NCI-H2107 treated with DMSO at 0.1 percent for 48 hours (cell line): ENCODE measurements around the gene SEC14L5.
"Not testable (repeated sequence)": the region's sequence is repeated elsewhere in the genome, so short reads cannot be mapped to it uniquely, and the experiment has no call there.

Source experiments
- DNase-seq: peaks from one replicate; lab custom pipeline; 2025; ENCODE audit not compliant: unreplicated experiment; lab: John Stamatoyannopoulos, UW

The SEC14L5 gene

DNA sequence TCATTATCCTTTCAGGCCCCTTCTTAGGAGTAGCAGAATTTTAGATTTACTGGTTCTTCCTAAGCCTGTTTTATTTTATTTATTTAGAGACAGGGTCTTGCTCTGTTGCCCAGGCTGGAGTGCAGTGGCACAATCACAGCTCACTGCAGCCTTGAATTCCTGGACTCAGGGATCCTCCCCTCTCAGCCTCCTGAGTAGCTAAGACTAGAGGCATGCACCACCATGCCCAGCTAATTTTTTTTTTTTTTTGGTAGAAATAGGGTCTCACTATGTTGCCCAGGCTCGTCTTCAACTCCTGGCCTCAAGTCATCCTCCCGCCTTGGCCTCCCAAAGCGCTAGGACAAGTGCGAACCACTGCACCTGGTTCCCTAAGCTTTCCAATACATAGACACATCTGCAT lies 28.5 kb upstream of the SEC14L5 start:
- not testable (repeated sequence) for DNase-seq

DNA sequence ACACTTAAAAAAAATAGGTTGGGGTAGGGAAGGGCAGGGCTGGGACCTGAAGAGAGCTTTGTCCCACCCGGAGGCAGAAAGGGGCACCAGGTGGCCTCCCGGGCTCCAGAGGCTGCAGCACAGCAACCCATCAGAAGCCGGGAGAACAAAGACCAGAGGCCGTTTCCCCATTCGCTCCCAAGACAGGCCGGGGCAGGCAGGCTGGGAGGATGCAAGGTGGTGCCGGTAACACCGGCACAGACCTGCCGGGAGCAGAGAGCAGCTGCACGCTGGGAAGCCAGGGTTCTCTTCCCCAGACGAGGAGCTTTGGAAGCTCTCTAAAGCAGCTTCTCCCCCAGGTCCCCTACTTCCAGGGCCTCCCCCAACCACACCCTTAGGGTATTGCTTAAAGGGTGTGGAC lies 26.7 kb upstream of the SEC14L5 start:
- no peak for DNase-seq

DNA sequence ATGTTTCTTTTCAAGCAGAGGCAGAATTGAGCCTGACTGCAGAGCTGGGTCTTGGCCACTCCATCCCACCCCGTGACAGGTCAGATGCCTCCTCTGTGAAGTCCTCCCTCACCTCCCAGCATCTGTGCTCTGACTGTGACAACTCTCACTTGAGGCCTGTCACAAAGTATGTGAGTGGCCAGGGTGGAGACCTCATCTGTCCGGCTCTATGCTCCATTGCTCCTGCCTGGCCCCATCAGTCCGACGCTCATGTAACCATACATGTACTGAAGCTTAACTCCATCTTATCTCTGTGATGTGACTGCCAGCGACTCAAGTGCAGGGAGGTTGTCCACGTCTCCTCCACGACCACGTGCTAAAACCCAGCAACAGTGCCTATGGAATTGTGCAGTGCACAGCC lies 24.7 kb upstream of the SEC14L5 start:
- DNase-seq, result no peak

- DNase-seq, result no peak
These were observed 24.2 kb upstream of the SEC14L5 start for GRCh38 chr16:4933871-4934395.

- DNase-seq, result no peak
These were observed 23.5 kb upstream of the SEC14L5 start for GRCh38 chr16:4934591-4934990.

DNA sequence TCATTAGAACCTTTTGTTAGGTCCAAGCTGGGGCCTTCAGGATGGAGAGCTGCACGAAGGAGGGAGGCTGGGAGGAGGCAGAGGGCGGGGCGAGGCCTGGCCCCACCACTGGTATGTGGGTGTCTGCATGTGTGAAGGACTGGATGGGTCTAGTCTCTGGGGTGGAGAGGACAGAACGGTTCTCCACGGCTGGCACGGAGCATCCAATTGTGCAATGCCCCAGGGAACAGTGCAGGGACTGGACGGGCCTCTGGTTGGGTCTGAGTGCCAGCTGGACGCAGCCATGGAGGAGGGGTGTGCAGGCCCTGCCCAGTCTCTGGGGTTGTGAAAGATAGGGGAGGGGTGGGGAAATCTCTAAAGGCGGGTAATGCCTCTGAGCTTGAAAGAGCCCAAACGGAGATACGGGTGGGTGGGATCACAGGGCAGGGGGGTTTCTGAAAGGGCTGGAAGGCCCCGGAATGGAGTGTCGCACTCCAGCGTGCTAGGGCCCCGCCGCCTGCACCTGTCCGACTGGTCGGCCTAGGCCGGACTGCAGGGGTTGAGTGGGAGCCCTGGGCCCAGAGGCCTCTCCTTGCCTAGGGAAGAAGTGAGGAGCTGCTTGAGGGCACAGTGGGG lies 22.8 kb upstream of the SEC14L5 start:
- DNase-seq, result no peak

DNA sequence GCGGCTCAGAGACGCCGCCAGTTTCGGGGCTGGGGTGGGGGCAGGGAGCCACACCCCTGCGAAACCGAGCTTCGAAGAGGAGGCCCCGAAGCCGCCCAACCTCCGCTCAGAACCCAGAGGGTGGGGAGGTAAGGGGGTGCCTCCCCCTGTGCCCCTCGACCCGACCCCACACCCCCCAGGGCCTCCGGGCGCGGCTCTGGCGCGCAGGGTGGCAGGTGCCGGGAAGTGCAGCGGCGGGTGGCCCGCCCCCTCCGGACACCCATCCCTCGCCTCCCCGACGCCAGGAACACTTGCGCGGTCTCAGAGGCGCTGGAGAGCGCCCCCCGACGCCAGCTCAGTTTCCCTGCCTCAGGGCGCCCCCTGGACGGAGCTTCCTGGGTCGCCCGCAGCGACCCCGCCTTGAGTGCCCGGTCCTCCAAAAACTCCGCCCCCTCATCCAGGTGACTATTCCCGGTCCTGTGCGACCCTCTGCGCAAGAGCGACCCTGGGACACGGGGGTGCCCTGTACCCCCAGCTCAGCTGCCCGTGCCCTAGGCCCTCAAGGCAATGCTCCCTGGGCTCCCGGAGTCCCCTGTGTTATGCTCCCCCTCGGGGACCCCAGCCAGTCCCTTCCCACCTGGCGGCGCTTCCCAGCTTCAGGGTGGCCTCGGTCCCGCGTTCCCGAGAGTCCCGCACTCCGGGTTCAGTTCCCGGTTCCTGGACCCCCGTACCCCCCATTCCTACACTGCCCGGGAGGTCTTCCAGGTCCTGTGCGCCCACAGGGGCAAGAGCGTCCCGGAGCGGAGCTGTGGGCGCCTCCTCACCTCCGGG lies 21.7 kb upstream of the SEC14L5 start:
- DNase-seq, result no peak

DNA sequence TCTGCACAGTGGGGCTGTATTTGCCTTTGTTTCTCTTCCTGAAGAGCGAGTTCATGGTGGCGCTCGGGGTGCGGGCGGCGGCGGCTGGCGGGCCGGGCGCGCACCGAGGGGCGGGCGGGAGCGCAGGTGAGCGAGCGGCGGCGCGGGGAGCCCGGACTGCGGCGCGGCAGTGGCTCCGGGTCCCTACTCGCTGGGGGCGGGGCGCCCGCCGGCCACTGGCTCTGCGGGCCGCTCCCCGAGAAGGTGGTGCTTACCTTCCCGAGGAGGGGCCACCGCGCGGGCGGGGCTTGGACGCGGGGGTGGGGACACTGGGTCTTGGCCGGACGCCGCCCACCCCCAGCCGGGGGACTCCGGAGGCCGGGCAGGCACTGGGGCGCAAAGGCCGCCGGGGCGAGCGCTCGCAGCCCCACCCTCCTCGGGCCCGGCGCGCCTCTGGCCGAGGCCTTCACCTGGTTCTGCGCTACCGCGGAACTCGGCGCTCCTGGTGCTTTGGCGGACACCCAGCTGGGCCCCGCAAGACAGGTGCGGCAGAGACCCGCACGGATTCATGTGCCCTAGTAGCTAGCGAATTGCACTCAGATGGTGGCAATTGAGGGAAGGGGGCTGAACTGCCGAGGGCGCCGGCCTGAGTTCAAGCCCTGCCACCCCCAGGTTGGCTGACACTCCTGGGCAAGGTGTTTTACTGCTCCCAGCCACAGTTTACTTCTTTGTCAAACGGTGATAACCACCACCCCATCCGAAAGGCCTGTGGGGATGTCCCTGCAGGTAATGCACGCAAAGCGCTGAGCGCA lies 20.9 kb upstream of the SEC14L5 start, which contains the start of gene PPL:
Gene PPL (minus strand): TSS at position 158 of the 791 bp plus-strand sequence. CDS start 103 bp downstream, at position 55.
- DNase-seq, result no peak

GRCh38 chr16:4937782-4938682 lies 20.1 kb upstream of the SEC14L5 start:
- DNase-seq, result no peak

DNA sequence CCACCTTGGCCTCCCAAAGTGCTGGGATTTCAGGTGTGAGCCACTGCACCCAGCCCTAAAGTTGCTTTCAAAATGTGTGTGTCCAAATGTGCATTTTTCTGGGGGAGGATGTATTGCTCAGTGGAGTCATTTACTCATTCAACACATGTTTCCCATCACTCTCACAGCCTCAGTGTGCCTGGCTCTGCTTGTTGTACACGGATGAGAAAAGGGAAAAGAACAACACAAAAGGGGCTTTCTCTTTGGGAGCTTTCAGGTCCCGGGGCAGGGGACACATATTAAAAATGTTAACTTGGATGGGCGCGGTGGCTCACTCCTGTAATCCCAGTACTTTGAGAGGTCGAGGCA lies 19.5 kb upstream of the SEC14L5 start:
- DNase-seq, result no peak

GRCh38 chr16:4940719-4941118 lies 17.4 kb upstream of the SEC14L5 start:
- peak; percentile 14 for DNase-seq

DNA sequence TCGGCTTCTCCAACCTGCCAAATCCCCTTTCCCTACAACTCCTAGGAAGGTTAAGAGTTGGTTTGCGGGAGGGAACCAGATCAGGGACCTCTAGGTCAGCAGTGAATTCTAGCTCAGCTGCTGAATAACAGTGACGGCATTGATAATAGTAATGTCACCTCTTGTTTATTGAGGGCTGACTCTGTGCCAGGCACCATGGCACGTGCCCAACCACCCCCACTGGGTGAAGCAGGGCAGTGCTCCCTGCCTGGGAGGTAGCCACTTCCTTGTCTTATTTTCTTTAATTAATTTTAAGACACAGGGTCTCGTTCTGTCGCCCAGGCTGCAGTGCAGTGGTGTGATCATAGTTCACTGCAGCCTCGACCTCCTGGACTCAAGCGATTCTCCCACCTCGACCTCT lies 15.6 kb upstream of the SEC14L5 start:
- no peak for DNase-seq

DNA sequence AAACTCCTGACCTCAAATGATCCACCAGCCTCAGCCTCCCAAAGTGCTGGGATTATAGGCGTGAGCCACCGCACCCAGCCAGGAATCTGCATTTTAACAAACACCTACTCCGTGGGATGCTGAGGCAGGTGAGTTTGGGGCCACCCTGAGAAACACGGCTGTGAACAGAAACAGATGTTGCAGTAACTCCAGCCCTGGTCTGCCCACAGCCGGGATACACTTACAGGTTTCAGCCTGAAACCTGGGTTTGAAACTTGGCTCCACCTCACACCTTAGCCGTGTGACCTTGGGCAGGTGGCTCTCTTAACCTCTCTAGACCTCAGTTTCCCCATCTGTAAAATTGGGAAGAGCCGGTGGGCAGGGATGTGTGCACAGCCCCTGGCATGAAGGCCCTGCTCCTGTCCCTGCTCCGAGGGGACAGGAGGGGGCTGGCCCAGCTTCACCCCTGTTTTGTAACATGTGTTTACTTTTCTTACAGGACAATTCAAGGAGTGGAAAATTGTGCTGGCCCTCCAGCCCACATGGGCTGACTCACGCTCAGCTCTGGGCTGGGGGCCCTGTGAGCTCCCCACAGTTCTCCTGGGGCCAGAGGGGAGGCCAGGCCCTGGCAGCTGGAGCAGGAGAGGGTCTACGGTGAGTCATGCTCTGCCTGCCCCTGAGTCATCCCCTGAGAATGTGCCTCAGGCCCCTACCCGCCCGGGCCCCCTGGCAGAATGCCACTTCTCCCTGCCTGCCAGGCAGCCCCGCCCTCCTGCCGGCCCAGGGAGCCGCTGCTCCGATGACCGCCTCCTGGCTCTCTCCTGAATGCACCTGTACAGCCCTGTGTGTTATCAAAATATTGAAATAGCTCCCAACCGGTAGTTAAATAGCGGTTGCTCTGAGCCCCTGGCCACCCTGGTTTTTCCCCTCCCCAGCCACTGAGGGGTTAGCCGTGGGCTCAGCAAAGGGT lies 13.5 kb upstream of the SEC14L5 start:
- DNase-seq, result peak; percentile 69

DNA sequence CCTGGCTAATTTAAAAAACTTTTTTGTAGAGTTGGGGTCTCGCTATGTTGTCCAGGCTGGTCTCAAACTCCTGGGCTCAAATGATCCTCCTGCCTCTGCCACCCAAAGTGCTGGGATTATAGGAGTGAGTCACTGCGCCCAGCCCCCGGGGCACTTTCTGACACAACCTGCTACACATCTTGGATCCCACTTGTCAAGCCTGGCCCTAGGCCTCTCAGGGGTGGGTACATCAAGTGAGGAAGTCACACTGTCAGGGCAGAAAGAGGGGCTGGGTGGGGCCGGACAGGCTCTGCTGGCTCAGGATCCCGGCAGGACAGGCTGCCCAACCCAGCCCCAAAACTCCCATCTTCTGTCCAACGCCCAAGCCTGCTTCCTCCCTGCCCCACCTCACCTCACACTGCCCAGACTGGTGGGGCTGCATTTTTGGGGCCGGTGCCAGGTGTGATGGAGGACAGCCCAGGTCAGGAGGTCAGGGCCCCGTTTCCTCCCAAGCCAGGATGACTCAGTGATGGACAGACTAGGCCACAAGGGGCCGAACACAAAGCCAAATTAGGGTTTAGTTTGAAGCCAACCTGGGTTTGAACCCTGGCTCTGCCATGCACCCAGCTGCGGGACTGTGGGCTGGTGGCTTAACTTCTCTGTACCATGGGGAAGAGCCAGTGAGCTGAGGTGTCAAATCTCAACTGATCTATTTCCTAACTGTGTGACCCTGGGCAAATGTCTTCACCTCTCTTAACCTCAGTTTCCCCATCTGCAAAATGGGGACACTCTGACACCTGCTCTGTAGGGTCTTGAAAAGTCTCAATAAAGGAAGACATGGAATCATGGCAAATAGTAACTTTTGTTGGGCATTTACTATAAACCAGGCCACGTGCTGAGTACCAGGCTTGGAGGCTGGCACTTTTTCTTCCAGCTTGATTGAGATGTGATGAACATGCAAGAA lies 12.3 kb upstream of the SEC14L5 start:
- DNase-seq, result no peak

GRCh38 chr16:4946917-4947316 lies 11.2 kb upstream of the SEC14L5 start:
- DNase-seq, result no peak

DNA sequence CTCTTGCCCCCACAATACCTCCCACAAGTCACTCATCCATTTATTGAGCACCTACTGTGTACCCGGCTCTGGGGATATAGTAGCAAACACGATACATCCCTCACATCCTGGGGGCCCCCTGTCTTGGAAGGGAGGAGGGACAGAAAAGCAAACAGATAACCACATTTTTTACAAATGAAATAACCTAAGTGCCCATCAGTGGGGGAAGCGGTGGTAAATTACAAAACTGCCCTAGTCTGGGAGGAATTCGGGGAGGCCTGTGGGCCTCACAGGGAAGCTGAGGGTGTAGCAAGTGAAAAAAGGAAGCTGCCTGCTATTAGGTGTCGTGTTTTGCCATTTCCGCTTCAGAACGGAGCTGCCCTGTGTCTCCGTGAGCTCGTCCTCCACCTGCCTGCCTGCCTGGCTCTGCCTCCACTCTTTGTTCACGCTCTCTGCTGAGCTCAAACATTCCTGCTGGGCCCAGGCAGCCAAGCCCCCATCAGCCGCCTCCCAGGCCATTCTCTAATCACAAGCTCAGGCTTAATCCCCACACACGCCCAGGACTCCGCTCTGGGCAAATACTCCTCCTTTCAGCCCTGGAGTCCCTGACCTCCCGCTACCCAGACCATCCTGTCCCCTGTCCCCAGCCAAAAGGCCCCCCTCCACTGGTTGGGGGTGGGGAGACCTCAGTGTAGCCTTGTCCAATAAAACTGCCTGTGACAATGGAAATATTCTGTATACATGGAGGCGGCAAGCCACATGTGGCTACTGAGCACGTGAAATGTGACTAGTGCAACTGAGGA lies 10.2 kb upstream of the SEC14L5 start:
- peak; percentile 19 for DNase-seq

GRCh38 chr16:4948903-4949766 lies 9.0 kb upstream of the SEC14L5 start:
- DNase-seq, result no peak
